Activated T-cell treated with anti-CD3 and anti-CD28 coated beads, Interleukin-2, amount 50 U/mL, for 72 hours (primary cell): Measurements from ENCODE around the gene GRIK4. TPM values are rescaled to one million over a fixed set of nuclear protein-coding genes. Genes with fewer than 3 reads are reported as not detected.
"Not testable (repeated sequence)": the region's sequence is repeated elsewhere in the genome, so short reads cannot be mapped to it uniquely, and the experiment has no call there.

Experiments used
- ATAC-seq, 2 donors: fragments of 150-1000 bp; cut with Tn5 transposase; replicated peaks in 1 of 2; 2 replicates each; pipeline ENCODE4 v1.10.0; 2021; ENCODE audit warnings: moderate library complexity in 2 of 2, mild to moderate bottlenecking in 1 of 2
- DNase-seq, 2 donors: peaks; one replicate each; pipeline ENCODE4 v3.0.0; 2021 to 2022; ENCODE audit warnings: mixed read lengths in 1 of 2
- H3K27ac Mint-ChIP-seq: one replicate; pipeline ENCODE4 v1.8.0; 2022; ENCODE audit warnings: mild to moderate bottlenecking, moderate library complexity, mixed read lengths
- H3K27me3 Mint-ChIP-seq: one replicate; pipeline ENCODE4 v1.8.0; 2022; ENCODE audit warnings: low read depth, mixed read lengths
- H3K36me3 Mint-ChIP-seq, 2 donors: one replicate each; pipeline ENCODE4 v1.8.0; 2022; ENCODE audit warnings: mixed read lengths in 2 of 2, mild to moderate bottlenecking in 1 of 2; ENCODE audit not compliant: insufficient read depth in 2 of 2
- H3K4me1 Mint-ChIP-seq: one replicate; pipeline ENCODE4 v1.8.0; 2022; ENCODE audit warnings: low read depth, mixed read lengths
- H3K4me3 Mint-ChIP-seq, 2 donors: one replicate each; pipeline ENCODE4 v1.8.0; 2022; ENCODE audit warnings: mild to moderate bottlenecking in 2 of 2, mixed read lengths in 2 of 2, moderate library complexity in 2 of 2
- H3K9me3 Mint-ChIP-seq, 2 donors: one replicate each; pipeline ENCODE4 v1.8.0; 2022; ENCODE audit warnings: mixed read lengths in 2 of 2
- total RNA-seq, 2 donors: library from RNA; stranded (reverse); gene quantifications; one replicate each; pipeline ENCODE4 v1.2.3, GENCODE V29; 2022

The GRIK4 gene
- total RNA-seq, 2 donors from 2014 or later: 0.12 TPM; not detected in 1

DNA sequence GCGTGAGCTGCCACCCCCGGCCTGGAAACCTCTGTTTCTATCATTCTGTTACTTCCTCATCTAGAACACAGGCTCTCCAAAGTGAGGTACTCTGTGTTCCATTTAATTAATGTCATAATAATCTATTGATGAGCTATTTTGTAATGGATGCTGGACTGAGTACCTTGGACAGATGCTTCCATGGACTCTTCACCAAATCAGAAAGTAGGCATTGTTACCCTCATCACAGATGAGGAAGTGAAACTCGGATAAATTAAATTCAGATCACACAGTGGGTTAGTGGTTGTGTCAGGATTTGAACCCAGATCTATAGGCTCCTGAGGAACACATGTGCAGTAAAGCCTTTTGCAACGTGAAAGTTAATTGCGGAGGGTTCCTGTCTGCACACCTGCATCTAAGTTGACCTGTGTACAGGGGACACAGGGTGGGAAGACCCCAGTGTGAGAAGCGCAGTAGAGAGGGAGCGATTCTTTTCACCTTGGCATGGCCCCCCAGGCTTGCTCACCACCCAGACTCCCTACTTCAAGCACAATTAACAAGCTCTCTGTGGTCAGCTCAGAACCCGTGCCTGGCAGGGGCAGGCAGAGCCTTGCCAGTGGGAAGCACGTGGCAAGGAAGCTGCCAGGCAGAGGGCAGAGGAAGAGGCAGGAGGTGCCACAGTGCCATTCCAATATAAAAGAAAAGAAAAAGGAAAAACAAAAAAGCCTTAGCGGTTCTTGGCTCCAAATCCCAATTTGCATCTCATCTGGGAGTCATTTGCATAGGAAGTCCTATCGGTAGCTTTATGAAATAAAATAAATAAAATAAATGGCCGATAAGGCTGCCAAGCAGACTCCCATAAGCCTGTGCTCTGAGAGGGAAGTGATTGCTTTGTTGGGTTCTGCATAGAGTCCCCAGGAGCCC lies 239.3 kb downstream of the GRIK4 start:
- Mint-ChIP-seq H3K27ac (no peak overlapping the region), H3K36me3 (no peaks in the 10 kb centered on the region), H3K9me3 (no peaks in the 10 kb centered on the region), H3K4me3 (no peak overlapping the region), H3K4me1 (no peaks in the 10 kb centered on the region), H3K27me3 (no peaks in the 10 kb centered on the region)
- DNase-seq (no peak), ATAC-seq (no peak)

DNA sequence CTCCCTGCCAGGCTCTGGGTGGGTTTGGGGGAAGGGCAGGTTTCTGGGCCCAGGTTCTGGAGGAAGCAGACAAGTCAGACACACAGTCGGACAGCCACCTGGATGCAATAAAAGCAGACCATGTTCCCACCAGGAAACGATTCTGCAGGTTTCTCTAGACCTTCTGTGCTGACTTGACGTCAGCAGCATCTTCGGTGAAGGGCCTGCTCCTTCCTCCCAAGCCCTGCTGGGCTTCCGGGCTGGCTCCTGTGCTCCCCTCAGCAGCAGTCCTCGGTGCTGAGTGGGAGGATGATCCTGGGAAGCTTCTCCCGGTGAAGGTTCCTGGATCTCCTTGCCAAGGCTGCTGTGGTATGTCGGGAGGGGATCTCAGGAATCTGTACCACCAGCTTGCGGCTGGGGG lies 240.0 kb downstream of the GRIK4 start:
- H3K4me3 Mint-ChIP-seq: no peak overlapping the region
- H3K27me3 Mint-ChIP-seq: no peaks in the 10 kb centered on the region
- H3K4me1 Mint-ChIP-seq: no peaks in the 10 kb centered on the region
- H3K36me3 Mint-ChIP-seq: no peaks in the 10 kb centered on the region
- ATAC-seq: no peak
- H3K27ac Mint-ChIP-seq: no peak overlapping the region
- no peaks in the 10 kb centered on the region for H3K9me3 Mint-ChIP-seq
- no peak for DNase-seq

DNA sequence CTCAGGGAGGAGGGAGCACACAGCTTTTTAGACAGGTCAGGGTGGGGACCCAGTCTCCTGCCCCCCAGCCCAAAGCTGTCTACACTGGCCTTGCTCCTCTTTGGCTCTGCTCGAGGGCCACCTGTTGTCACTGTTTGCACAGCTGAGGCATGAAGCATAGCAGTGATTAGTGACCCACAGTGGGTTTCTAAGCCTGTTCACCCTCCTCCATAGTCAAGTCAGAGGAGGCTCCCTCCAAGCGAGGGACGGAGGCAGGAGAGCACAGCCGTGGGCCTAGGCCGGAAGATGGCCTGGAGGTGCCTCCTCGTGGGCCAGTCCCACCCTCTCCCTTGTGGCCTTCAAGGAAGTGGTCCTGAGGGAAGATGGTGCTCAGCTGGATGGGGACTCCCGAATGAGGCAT lies 241.1 kb downstream of the GRIK4 start:
- Mint-ChIP-seq H3K36me3 (no peaks in the 10 kb centered on the region), H3K4me1 (no peaks in the 10 kb centered on the region), H3K4me3 (no peak overlapping the region), H3K27ac (no peak overlapping the region), H3K27me3 (no peaks in the 10 kb centered on the region), H3K9me3 (no peaks in the 10 kb centered on the region)
- no peak for DNase-seq
- ATAC-seq: no peak

DNA sequence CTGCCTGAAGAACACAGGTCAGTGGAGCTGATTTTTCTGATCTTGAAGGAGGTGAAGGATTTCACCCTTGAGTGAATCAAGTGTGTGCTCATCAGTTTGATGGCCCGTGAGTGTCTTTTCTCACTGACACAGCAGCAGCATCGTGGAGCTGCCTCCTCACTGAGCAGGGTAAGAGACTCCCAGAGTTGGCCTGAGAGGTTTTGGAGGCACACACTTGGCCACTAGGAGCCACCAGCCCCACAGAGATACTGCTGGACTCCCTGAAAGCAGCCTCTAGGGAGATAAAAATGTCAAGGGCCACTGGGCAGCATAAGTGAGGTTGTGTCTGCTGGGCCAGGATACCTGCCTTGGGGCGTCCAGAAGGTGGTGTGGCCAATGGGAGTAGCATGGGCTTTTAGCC lies 245.4 kb downstream of the GRIK4 start:
- no peaks in the 10 kb centered on the region for H3K9me3 Mint-ChIP-seq
- no peak for ATAC-seq
- no peaks in the 10 kb centered on the region for H3K36me3 Mint-ChIP-seq
- H3K4me1 Mint-ChIP-seq: no peaks in the 10 kb centered on the region
- H3K27me3 Mint-ChIP-seq: peaks cover 13% of the 10 kb centered on the region
- no peak overlapping the region for H3K27ac Mint-ChIP-seq
- no peak for DNase-seq
- H3K4me3 Mint-ChIP-seq: no peak overlapping the region

DNA sequence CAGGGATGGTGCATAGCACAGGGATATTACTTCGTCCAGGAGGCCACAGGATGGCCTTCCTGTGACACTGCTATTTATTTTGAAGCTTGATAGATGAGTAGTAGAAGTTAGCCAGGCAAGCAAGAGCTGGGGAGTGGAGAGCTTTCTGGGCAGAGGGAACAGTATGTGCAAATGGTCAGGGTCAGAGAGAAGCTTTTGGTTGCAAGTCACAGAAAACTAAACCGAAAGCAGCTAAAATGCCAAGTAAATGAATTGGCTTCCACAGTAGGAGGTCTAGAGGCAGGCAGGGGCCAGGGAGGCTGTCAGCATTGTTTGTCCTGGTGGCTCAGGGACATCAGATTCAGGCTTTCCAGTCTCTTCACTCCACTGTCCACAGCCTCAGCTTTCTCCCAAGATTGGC lies 247.5 kb downstream of the GRIK4 start:
- Mint-ChIP-seq H3K4me1 (no peaks in the 10 kb centered on the region), H3K27ac (no peak overlapping the region), H3K36me3 (no peaks in the 10 kb centered on the region), H3K27me3 (peaks cover 30% of the 10 kb centered on the region), H3K4me3 (no peak overlapping the region), H3K9me3 (peaks cover 0 to 3% of the 10 kb centered on the region in 2 donors)
- DNase-seq (no peak), ATAC-seq (no peak)

DNA sequence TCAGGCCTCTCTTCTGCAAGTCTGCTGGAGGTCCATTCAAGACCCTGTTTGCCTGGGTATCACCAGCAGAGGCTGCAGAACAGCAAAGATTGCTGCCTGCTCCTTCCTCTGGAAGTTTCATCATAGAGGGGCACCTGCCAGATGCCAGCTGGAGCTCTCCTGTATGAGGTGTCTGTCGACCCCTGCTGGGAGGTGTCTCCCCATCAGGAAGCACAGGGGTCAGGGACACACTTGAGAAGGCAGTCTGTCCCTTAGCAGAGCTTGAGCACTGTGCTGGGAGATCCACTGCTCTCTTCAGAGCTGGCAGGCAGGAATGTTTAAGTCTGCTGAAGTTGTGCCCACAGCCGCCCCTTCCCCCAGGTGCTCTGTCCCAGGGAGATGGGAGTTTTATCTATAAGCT lies 254.2 kb downstream of the GRIK4 start:
- not testable (repeated sequence) for H3K4me1 Mint-ChIP-seq, H3K4me3 Mint-ChIP-seq, H3K9me3 Mint-ChIP-seq, H3K36me3 Mint-ChIP-seq, H3K27ac Mint-ChIP-seq, DNase-seq, ATAC-seq
- H3K27me3 Mint-ChIP-seq: peaks cover 35% of the 10 kb centered on the region

DNA sequence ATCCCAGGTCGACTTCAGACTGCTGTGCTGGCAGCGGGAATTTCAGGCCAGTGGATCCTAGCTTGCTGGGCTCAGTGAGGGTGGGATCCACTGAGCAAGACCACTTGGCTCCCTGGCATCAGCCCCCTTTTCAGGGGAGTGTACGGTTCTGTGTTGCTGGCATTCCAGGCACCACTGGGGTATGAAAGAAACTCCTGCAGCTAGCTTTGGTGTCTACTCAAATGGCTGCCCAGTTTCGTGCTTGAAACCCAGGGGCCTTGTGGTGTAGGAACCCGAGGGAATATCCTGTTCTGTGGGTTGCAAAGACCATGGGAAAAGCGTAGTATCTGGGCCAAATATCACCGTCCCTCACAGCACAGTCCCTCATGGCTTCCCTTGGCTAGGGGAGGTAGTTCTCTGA lies 254.8 kb downstream of the GRIK4 start:
- Mint-ChIP-seq H3K4me3 (no peak overlapping the region), H3K9me3 (peaks cover 5 to 6% of the 10 kb centered on the region in 2 donors), H3K27me3 (peaks cover 31% of the 10 kb centered on the region), H3K36me3 (peaks cover 2 to 3% of the 10 kb centered on the region in 2 donors), H3K27ac (no peak overlapping the region), H3K4me1 (no peaks in the 10 kb centered on the region)
- DNase-seq: no peak
- ATAC-seq: no peak

DNA sequence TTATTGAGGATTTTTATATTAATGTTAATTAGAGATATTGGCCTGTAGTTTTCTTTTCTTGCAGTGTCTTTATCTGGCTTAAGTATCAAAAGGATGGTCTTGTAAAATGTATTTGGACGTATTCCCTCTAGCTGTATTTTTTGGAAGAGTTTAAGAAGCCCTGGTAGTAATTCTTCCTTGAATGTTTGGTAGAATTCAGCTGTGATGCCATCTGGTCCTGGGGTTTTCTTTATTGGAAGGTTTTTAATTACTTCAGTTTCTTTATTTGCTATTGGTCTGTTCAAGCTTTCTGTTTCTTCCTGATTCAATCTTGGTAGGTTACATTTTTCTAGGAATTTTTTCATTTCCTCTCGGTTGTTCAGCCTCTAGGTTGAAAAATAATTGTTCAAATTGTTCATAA lies 257.4 kb downstream of the GRIK4 start:
- Mint-ChIP-seq H3K4me3 (no peak overlapping the region), H3K4me1 (no peaks in the 10 kb centered on the region), H3K36me3 (peaks cover 2 to 3% of the 10 kb centered on the region in 2 donors), H3K9me3 (peaks cover 3 to 5% of the 10 kb centered on the region in 2 donors), H3K27ac (no peak overlapping the region), H3K27me3 (peaks cover 22% of the 10 kb centered on the region)
- ATAC-seq (no peak), DNase-seq (no peak)

DNA sequence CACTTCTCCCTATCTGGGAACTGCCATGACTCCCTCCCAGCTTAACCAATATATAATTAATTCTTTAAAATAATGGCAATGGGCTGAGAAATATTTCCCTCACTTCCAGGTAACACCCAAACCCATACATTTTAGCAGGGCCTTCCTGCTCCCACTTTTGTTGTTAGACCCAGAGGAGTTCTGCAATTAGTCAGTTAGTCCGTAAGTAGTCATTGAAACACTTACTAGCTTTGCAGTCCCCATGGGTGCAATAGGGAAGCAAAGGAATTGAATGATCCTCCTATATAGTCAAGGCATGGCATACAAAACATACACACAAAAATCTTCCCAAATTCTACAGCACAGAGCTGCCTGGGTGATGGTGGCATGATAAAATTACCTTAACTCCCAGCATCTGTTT lies 258.4 kb downstream of the GRIK4 start:
- Mint-ChIP-seq H3K4me1 (no peaks in the 10 kb centered on the region), H3K36me3 (peaks cover 2 to 3% of the 10 kb centered on the region in 2 donors)

DNA sequence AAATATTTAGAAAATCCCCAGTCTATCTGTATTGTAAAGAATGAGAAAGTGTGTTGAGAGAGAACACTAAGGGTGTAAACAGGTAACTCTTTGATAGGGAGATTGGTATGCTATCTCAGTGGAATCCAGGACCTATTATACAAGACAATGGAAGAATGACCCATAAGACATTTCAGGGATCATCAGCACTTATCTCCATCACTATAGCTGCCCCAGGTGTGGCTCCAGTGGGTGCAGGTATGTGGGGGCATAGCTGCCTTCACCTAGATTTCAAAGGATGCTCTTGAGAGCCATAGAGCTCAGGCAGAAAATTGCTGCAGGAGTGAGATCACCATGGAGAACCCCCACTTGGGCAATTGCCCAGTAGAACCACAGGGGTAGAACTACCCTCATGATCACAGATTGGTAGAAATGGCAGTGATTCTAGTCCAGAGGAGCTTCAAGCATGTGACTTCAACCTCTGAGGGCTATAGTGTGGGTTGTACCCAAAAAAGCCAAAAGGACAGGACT lies 260.1 kb downstream of the GRIK4 start:
- ATAC-seq: no peak
- Mint-ChIP-seq H3K27me3 (peaks cover 14% of the 10 kb centered on the region), H3K9me3 (peaks cover 3% of the 10 kb centered on the region in 2 donors), H3K4me1 (no peaks in the 10 kb centered on the region), H3K27ac (no peak overlapping the region), H3K36me3 (peaks cover 0 to 3% of the 10 kb centered on the region in 2 donors), H3K4me3 (no peak overlapping the region)
- DNase-seq: no peak

More for the DNA sequence above, 258.4 kb downstream of the GRIK4 start:
- Mint-ChIP-seq H3K4me3 (no peak overlapping the region), H3K27me3 (peaks cover 18% of the 10 kb centered on the region), H3K9me3 (peaks cover 3 to 5% of the 10 kb centered on the region in 2 donors), H3K27ac (no peak overlapping the region)
- no peak for ATAC-seq
- no peak for DNase-seq

DNA sequence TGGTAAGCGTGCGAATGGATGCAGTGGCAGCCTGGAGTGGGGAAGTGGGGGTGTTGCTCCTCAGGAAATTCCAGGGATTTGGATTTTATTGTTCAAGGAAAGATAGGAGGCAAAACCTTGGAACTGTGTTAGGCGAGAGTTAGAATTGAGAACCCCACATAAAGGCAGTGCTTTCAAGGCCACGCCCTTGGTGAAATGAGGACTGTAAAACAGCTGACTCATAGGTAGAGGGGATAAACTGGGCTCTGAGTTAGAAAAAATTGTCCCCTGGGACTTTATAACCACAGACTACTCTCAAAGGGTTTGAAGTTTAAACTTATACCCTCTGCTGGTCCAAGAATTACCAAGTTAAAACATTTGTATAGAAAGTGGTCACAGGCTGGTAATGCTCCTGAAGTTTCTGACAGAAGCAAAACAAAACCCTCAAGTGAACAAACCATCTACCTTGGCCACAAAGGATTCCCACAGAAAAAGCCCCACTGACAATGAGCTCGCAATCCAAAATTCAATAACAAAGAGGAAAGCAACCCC lies 262.0 kb downstream of the GRIK4 start:
- Mint-ChIP-seq H3K4me3 (no peak overlapping the region), H3K36me3 (peaks cover 0 to 3% of the 10 kb centered on the region in 2 donors), H3K4me1 (no peaks in the 10 kb centered on the region)

DNA sequence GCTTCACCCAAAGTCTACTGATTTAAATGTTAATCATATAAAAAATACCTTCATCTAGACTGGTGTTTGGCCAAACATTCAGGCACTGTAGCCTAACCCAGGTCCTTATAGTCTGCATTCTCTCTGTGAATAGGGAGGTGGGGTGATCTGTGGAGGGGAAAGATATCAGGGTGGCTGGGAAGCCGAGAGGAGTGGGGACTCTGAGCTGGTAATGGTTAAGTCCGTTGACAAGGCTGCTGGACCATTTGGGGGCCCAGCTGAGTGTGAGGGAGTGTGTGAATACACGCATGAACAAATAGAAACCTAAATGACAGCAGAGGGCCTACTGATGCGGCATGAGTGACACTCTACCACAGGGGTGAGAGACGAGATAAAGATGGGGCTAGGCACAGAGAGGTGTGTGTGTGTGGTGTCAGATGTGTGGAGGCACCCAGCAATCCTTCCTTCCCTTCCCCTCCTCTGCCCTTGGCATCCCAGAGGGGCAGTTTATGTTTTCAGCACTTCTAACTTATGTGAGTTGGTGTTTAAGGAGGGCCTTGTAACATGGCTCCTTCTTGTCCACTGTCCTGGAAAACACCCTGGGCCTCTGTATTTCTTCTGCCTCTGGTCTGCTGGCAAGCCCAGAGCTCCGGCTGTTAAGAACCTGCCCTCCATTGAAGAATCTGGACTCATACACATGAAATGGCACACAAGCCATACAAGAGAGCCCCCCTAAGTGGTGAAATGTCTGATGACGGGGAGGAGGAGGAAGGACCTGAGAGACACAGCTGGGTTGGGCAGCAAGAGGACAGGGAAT lies 263.2 kb downstream of the GRIK4 start:
- no peak for DNase-seq
- Mint-ChIP-seq H3K9me3 (no peaks in the 10 kb centered on the region), H3K27ac (no peak overlapping the region), H3K4me1 (no peaks in the 10 kb centered on the region), H3K36me3 (no peaks in the 10 kb centered on the region), H3K4me3 (no peak overlapping the region), H3K27me3 (peaks cover 7% of the 10 kb centered on the region)
- no peak for ATAC-seq

More for the DNA sequence above, 262.0 kb downstream of the GRIK4 start:
- DNase-seq (no peak), ATAC-seq (peak; percentile 11 to 23)
- no peak overlapping the region for H3K27ac Mint-ChIP-seq
- no peaks in the 10 kb centered on the region for H3K9me3 Mint-ChIP-seq
- H3K27me3 Mint-ChIP-seq: peaks cover 7% of the 10 kb centered on the region
